SK-N-SH treated with all-trans-retinoic acid at 6 μM for 48 hours (cell line): ENCODE data around the gene GLIS2.

Experiments used
- ATAC-seq: fragments of 200-7000 bp; cut with Tn5 transposase; 3 replicates; pipeline ENCODE4 v1.9.1; 2020; ENCODE audit warnings: mild to moderate bottlenecking, moderate library complexity
- ARNTL ChIP-seq: fragments of 450-650 bp; formaldehyde crosslinking; IDR thresholded peaks from 2 replicates; pipeline ENCODE4 v1.5.0; 2020; ENCODE audit warnings: low read depth, mild to moderate bottlenecking, moderate library complexity, borderline replicate concordance
- BACH2 ChIP-seq: fragments of 250-450 bp; sonication (Bioruptor Pico); IDR thresholded peaks from 2 replicates; pipeline ENCODE4 v1.9.0; 2021; ENCODE audit warnings: mild to moderate bottlenecking, borderline replicate concordance
- CSDC2 ChIP-seq: fragments of 250-450 bp; sonication (Bioruptor Pico); IDR thresholded peaks from 2 replicates; pipeline ENCODE4 v1.5.0; 2020; ENCODE audit warnings: mild to moderate bottlenecking, moderate library complexity
- ESRRG ChIP-seq: fragments of 250-450 bp; sonication (Bioruptor Pico); IDR thresholded peaks from 2 replicates; pipeline ENCODE4 v1.6.1; 2021; ENCODE audit warnings: mild to moderate bottlenecking
- OSR1 ChIP-seq: fragments of 250-450 bp; sonication (Bioruptor Pico); IDR thresholded peaks from 2 replicates; pipeline ENCODE4 v1.8.0; 2022; ENCODE audit warnings: moderate library complexity, mild to moderate bottlenecking, inconsistent platforms
- PPARA ChIP-seq: fragments of 250-450 bp; sonication (Bioruptor Pico); IDR thresholded peaks from 2 replicates; pipeline ENCODE4 v1.5.0; 2020; ENCODE audit warnings: mild to moderate bottlenecking, borderline replicate concordance
- RARB ChIP-seq: fragments of 250-450 bp; sonication (Bioruptor Pico); IDR thresholded peaks from 2 replicates; pipeline ENCODE4 v1.8.0; 2021; ENCODE audit warnings: mild to moderate bottlenecking, moderate library complexity
- SNAI2 ChIP-seq: fragments of 250-450 bp; sonication (Bioruptor Pico); IDR thresholded peaks from 2 replicates; pipeline ENCODE4 v1.5.0; 2020; ENCODE audit warnings: mild to moderate bottlenecking, moderate library complexity
- TCF4 ChIP-seq: fragments of 250-450 bp; sonication (Bioruptor Pico); IDR thresholded peaks from 2 replicates; pipeline ENCODE4 v1.8.0; 2021; ENCODE audit warnings: mild to moderate bottlenecking, moderate library complexity, borderline replicate concordance
- TOX ChIP-seq: fragments of 250-450 bp; sonication (Bioruptor Pico); IDR thresholded peaks from 2 replicates; pipeline ENCODE4 v1.8.0; 2021; ENCODE audit warnings: mild to moderate bottlenecking, moderate library complexity, borderline replicate concordance
- ZFP30 ChIP-seq: fragments of 450-650 bp; formaldehyde crosslinking; IDR thresholded peaks from 2 replicates; pipeline ENCODE4 v1.5.0; 2022; ENCODE audit warnings: mild to moderate bottlenecking, moderate library complexity
- ZNF565 ChIP-seq: fragments of 450-650 bp; formaldehyde crosslinking; conservative IDR thresholded peaks from 2 replicates; pipeline ENCODE4 v1.5.0; 2020; ENCODE audit warnings: low read depth, mild to moderate bottlenecking, moderate library complexity
- ZNF70 ChIP-seq: fragments of 450-650 bp; formaldehyde crosslinking; IDR thresholded peaks from 2 replicates; pipeline ENCODE4 v1.5.0; 2020; ENCODE audit warnings: mild to moderate bottlenecking, moderate library complexity
- ZNF8 ChIP-seq: fragments of 450-650 bp; formaldehyde crosslinking; IDR thresholded peaks from 2 replicates; pipeline ENCODE4 v1.5.0; 2020; ENCODE audit warnings: mild to moderate bottlenecking, moderate library complexity
- TF ChIP-seq, protein P1 (sequence below): fragments of 250-450 bp; sonication (Bioruptor Pico); IDR thresholded peaks from 2 replicates; pipeline ENCODE4 v1.5.1; 2020; ENCODE audit warnings: low read depth, mild to moderate bottlenecking, moderate library complexity
- TF ChIP-seq, protein P2 (sequence below): fragments of 250-450 bp; sonication (Bioruptor Pico); IDR thresholded peaks from 2 replicates; pipeline ENCODE4 v1.5.0; 2020; ENCODE audit warnings: mild to moderate bottlenecking, moderate library complexity
- TF ChIP-seq, protein P3 (sequence below): fragments of 250-450 bp; sonication (Bioruptor Pico); IDR thresholded peaks from 2 replicates; pipeline ENCODE4 v1.8.0; 2021; ENCODE audit warnings: low read depth, mild to moderate bottlenecking, moderate library complexity, borderline replicate concordance
- TF ChIP-seq, protein P4 (sequence below): fragments of 250-450 bp; sonication (Bioruptor Pico); IDR thresholded peaks from 2 replicates; pipeline ENCODE4 v1.5.1; 2021; ENCODE audit warnings: mild to moderate bottlenecking, moderate library complexity
- TF ChIP-seq, protein P5 (sequence below): fragments of 250-450 bp; sonication (Bioruptor Pico); IDR thresholded peaks from 2 replicates; pipeline ENCODE4 v1.8.0; 2020; ENCODE audit warnings: mild to moderate bottlenecking, moderate library complexity, borderline replicate concordance

Gene GLIS2

DNA sequence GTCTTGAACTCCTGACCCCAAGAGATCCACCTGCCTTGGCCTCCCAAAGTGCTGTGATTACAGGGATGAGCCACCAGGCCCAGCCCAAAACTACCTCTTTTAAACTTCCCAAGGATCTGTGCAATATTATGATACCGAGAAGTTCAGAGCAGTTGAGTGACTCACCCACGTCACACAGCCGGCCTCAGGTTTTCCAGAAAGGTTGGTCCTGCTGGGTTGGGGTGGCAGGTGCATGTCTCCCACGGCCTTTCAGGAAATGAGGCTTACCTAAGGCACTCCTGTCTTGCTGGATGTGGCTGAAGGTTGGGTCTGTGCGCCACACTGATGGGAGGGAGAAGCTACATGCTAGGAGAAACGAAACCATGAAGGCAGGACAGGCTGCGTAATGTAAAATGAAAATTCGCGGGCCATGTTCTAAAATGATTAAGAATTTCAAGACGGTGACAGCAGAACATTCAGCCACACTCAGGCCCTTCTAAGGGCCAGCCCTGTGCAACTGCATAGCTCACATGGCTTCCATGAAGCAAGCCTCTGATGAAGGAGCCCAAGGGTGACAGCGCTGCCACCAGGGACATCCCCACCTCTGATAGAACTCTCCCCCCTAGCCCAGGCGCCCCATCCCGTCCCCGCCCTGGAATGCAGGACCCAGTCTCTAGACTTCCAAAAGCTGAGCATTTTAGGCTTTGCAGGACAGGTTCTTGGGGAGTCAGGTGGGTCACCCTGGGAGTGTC is 6.6 kb upstream of the GLIS2 start:
- TF ChIP-seq, protein P1, sequence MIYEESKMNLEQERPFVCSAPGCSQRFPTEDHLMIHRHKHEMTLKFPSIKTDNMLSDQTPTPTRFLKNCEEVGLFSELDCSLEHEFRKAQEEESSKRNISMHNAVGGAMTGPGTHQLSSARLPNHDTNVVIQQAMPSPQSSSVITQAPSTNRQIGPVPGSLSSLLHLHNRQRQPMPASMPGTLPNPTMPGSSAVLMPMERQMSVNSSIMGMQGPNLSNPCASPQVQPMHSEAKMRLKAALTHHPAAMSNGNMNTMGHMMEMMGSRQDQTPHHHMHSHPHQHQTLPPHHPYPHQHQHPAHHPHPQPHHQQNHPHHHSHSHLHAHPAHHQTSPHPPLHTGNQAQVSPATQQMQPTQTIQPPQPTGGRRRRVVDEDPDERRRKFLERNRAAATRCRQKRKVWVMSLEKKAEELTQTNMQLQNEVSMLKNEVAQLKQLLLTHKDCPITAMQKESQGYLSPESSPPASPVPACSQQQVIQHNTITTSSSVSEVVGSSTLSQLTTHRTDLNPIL (CRISPR knock-in tag): no peak
- no peak for TF ChIP-seq ZNF8 (CRISPR knock-in tag)
- no peak for TF ChIP-seq ZFP30 (CRISPR knock-in tag)
- TF ChIP-seq ARNTL (CRISPR knock-in tag): no peak
- no peak for TF ChIP-seq ZNF70 (CRISPR knock-in tag)
- no peak for ATAC-seq

DNA sequence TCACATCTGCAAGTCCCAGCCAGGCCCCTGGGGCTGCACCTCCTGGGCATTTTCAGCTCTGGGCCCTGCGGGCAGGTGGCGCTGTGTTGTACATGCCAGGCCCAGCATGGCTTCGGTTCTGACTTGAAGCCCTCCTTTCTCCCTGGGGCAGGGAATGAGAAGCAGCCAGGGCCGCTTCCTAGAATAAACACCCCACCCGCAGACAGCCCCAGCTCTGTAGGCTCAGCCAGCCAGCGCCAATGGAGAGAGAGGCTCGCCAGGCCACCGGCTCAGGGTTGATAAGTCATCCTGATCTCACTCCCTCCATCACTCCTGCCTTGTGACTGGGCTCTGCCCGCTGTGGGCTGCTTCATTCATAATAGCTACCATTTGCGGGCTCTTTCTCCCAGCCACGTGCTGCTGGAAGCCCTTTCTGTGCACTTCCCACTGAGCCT is 6.0 kb upstream of the GLIS2 start:
- peak; percentile 25; the same call in 2 of the 3 replicates for ATAC-seq
- TF ChIP-seq, protein P2, sequence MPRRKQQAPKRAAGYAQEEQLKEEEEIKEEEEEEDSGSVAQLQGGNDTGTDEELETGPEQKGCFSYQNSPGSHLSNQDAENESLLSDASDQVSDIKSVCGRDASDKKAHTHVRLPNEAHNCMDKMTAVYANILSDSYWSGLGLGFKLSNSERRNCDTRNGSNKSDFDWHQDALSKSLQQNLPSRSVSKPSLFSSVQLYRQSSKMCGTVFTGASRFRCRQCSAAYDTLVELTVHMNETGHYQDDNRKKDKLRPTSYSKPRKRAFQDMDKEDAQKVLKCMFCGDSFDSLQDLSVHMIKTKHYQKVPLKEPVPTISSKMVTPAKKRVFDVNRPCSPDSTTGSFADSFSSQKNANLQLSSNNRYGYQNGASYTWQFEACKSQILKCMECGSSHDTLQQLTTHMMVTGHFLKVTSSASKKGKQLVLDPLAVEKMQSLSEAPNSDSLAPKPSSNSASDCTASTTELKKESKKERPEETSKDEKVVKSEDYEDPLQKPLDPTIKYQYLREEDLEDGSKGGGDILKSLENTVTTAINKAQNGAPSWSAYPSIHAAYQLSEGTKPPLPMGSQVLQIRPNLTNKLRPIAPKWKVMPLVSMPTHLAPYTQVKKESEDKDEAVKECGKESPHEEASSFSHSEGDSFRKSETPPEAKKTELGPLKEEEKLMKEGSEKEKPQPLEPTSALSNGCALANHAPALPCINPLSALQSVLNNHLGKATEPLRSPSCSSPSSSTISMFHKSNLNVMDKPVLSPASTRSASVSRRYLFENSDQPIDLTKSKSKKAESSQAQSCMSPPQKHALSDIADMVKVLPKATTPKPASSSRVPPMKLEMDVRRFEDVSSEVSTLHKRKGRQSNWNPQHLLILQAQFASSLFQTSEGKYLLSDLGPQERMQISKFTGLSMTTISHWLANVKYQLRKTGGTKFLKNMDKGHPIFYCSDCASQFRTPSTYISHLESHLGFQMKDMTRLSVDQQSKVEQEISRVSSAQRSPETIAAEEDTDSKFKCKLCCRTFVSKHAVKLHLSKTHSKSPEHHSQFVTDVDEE (CRISPR knock-in tag): no peak
- no peak for TF ChIP-seq CSDC2
- TF ChIP-seq, protein P3, sequence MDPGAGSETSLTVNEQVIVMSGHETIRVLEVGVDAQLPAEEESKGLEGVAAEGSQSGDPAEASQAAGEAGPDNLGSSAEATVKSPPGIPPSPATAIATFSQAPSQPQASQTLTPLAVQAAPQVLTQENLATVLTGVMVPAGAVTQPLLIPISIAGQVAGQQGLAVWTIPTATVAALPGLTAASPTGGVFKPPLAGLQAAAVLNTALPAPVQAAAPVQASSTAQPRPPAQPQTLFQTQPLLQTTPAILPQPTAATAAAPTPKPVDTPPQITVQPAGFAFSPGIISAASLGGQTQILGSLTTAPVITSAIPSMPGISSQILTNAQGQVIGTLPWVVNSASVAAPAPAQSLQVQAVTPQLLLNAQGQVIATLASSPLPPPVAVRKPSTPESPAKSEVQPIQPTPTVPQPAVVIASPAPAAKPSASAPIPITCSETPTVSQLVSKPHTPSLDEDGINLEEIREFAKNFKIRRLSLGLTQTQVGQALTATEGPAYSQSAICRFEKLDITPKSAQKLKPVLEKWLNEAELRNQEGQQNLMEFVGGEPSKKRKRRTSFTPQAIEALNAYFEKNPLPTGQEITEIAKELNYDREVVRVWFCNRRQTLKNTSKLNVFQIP (CRISPR knock-in tag): no peak
- no peak for TF ChIP-seq ARNTL (CRISPR knock-in tag)
- no peak for TF ChIP-seq SNAI2
- TF ChIP-seq PPARA (CRISPR knock-in tag): no peak
- no peak for TF ChIP-seq TOX (CRISPR knock-in tag)
- TF ChIP-seq RARB: no peak
- no peak for TF ChIP-seq ZNF8 (CRISPR knock-in tag)
- no peak for TF ChIP-seq ZNF565 (CRISPR knock-in tag)
- TF ChIP-seq, protein P4, sequence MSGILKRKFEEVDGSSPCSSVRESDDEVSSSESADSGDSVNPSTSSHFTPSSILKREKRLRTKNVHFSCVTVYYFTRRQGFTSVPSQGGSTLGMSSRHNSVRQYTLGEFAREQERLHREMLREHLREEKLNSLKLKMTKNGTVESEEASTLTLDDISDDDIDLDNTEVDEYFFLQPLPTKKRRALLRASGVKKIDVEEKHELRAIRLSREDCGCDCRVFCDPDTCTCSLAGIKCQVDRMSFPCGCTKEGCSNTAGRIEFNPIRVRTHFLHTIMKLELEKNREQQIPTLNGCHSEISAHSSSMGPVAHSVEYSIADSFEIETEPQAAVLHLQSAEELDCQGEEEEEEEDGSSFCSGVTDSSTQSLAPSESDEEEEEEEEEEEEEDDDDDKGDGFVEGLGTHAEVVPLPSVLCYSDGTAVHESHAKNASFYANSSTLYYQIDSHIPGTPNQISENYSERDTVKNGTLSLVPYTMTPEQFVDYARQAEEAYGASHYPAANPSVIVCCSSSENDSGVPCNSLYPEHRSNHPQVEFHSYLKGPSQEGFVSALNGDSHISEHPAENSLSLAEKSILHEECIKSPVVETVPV: no peak
- TF ChIP-seq TCF4 (CRISPR knock-in tag): no peak
- TF ChIP-seq OSR1 (CRISPR knock-in tag): no peak
- no peak for TF ChIP-seq ZFP30 (CRISPR knock-in tag)
- no peak for TF ChIP-seq ESRRG
- TF ChIP-seq BACH2 (CRISPR knock-in tag): no peak
- TF ChIP-seq, protein P5, sequence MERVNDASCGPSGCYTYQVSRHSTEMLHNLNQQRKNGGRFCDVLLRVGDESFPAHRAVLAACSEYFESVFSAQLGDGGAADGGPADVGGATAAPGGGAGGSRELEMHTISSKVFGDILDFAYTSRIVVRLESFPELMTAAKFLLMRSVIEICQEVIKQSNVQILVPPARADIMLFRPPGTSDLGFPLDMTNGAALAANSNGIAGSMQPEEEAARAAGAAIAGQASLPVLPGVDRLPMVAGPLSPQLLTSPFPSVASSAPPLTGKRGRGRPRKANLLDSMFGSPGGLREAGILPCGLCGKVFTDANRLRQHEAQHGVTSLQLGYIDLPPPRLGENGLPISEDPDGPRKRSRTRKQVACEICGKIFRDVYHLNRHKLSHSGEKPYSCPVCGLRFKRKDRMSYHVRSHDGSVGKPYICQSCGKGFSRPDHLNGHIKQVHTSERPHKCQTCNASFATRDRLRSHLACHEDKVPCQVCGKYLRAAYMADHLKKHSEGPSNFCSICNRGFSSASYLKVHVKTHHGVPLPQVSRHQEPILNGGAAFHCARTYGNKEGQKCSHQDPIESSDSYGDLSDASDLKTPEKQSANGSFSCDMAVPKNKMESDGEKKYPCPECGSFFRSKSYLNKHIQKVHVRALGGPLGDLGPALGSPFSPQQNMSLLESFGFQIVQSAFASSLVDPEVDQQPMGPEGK: no peak
- TF ChIP-seq, protein P1 (CRISPR knock-in tag): no peak
